Measurements from ENCODE around the gene CXCL14. TPM values are rescaled to one million over a fixed set of nuclear protein-coding genes. Genes with fewer than 3 reads are reported as not detected.
"Not testable (repeated sequence)": the region's sequence is repeated elsewhere in the genome, so short reads cannot be mapped to it uniquely, and the experiment has no call there.

The CXCL14 gene
- total RNA-seq, 1 experiment from 2014 or later = not detected

DNA sequence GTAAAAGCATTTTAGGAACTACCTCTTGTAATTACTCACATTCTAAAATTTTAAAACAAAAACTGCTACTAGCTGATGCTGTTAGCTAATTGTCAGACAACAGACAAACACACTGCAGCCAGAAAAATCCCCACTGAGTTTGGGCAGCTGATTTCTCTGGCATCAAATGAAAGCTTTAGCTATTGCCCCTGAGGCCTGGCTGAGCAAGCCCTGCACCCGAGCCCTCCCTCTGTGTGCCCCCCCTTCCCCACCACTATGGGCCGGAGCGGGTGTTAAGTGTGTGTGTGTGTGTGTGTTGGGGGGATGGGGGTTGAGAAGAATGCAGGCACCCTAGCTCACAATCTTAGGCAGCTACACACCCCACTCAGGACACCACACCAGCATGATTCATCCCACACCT is 45.5 kb downstream of the CXCL14 start:
- no peak for DNase-seq (ENCODE audit: low read depth, low spot score)
- Histone ChIP-seq H3K4me3 (ENCODE audit: low read depth in 2 of 2, low read length in 2 of 2) (no peak overlapping the region), H3K27me3 (ENCODE audit: control insufficient read depth, insufficient read depth, low read length) (peaks cover 42% of the 10 kb centered on the region), H3K36me3 (ENCODE audit: control insufficient read depth, insufficient read depth, low read length) (no peaks in the 10 kb centered on the region), H3K4me1 (ENCODE audit: control insufficient read depth, insufficient read depth, low read length) (no peaks in the 10 kb centered on the region), H3K27ac (ENCODE audit: low read length) (no peak overlapping the region), H3K9me3 (ENCODE audit: control insufficient read depth, insufficient read depth, low read depth, low read length) (no peaks in the 10 kb centered on the region)
- TF ChIP-seq TCF7L2 (IDR thresholded peaks at IDR 0.05; ENCODE audit: low read depth, low read length) = no peak
- TF ChIP-seq, protein P1, sequence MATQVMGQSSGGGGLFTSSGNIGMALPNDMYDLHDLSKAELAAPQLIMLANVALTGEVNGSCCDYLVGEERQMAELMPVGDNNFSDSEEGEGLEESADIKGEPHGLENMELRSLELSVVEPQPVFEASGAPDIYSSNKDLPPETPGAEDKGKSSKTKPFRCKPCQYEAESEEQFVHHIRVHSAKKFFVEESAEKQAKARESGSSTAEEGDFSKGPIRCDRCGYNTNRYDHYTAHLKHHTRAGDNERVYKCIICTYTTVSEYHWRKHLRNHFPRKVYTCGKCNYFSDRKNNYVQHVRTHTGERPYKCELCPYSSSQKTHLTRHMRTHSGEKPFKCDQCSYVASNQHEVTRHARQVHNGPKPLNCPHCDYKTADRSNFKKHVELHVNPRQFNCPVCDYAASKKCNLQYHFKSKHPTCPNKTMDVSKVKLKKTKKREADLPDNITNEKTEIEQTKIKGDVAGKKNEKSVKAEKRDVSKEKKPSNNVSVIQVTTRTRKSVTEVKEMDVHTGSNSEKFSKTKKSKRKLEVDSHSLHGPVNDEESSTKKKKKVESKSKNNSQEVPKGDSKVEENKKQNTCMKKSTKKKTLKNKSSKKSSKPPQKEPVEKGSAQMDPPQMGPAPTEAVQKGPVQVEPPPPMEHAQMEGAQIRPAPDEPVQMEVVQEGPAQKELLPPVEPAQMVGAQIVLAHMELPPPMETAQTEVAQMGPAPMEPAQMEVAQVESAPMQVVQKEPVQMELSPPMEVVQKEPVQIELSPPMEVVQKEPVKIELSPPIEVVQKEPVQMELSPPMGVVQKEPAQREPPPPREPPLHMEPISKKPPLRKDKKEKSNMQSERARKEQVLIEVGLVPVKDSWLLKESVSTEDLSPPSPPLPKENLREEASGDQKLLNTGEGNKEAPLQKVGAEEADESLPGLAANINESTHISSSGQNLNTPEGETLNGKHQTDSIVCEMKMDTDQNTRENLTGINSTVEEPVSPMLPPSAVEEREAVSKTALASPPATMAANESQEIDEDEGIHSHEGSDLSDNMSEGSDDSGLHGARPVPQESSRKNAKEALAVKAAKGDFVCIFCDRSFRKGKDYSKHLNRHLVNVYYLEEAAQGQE (IDR thresholded peaks at IDR 0.05; ENCODE audit: insufficient read depth in 1 of 2, low read depth in 2 of 2, low read length in 1 of 2) = no peak
- no peak for TF ChIP-seq SIN3A (IDR thresholded peaks at IDR 0.05; ENCODE audit: borderline replicate concordance, insufficient read depth, low read depth, low read length)
- no peak for TF ChIP-seq POLR2AphosphoS5 (IDR thresholded peaks at IDR 0.05; ENCODE audit: low read depth, low read length)
- TF ChIP-seq, protein P2, sequence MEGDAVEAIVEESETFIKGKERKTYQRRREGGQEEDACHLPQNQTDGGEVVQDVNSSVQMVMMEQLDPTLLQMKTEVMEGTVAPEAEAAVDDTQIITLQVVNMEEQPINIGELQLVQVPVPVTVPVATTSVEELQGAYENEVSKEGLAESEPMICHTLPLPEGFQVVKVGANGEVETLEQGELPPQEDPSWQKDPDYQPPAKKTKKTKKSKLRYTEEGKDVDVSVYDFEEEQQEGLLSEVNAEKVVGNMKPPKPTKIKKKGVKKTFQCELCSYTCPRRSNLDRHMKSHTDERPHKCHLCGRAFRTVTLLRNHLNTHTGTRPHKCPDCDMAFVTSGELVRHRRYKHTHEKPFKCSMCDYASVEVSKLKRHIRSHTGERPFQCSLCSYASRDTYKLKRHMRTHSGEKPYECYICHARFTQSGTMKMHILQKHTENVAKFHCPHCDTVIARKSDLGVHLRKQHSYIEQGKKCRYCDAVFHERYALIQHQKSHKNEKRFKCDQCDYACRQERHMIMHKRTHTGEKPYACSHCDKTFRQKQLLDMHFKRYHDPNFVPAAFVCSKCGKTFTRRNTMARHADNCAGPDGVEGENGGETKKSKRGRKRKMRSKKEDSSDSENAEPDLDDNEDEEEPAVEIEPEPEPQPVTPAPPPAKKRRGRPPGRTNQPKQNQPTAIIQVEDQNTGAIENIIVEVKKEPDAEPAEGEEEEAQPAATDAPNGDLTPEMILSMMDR (IDR thresholded peaks at IDR 0.05) = no peak
- intact Hi-C loops (cut with micrococcal nuclease; ENCODE audit: unreplicated experiment) = no loop called here
- POLR2A ChIA-PET = no interaction called here
- CTCF ChIA-PET = no interaction called here
- in situ Hi-C loops (cut with HindIII; ENCODE audit: low pct_unique_long_range_greater_than_20kb, low sequenced_read_pairs) = no loop called here
- ATAC-seq = no peak
- no TSS peak for BruUV-seq (replicated peaks)

- H3K36me3 ChIP-seq (ENCODE audit: control insufficient read depth, insufficient read depth, low read length); CTCF ChIA-PET; POLR2A ChIA-PET; H3K9me3 ChIP-seq (ENCODE audit: control insufficient read depth, insufficient read depth, low read depth, low read length); BruUV-seq (replicated peaks); in situ Hi-C loops (cut with HindIII; ENCODE audit: low pct_unique_long_range_greater_than_20kb, low sequenced_read_pairs); H3K4me1 ChIP-seq (ENCODE audit: control insufficient read depth, insufficient read depth, low read length); DNase-seq (ENCODE audit: low read depth, low spot score); ATAC-seq; H3K27ac ChIP-seq (ENCODE audit: low read length); intact Hi-C loops (cut with micrococcal nuclease; ENCODE audit: unreplicated experiment); H3K4me3 ChIP-seq (ENCODE audit: low read depth in 2 of 2, low read length in 2 of 2): not testable (repeated sequence)
- H3K27me3 ChIP-seq (ENCODE audit: control insufficient read depth, insufficient read depth, low read length) = peaks cover 25% of the 10 kb centered on the region
Measured at GRCh38 chr5:135529576-135529975, 49.2 kb downstream of the CXCL14 start.

- no TSS peak for BruUV-seq (replicated peaks)
- no peaks in the 10 kb centered on the region for H3K36me3 ChIP-seq (ENCODE audit: control insufficient read depth, insufficient read depth, low read length)
- H3K9me3 ChIP-seq (ENCODE audit: control insufficient read depth, insufficient read depth, low read depth, low read length) = no peaks in the 10 kb centered on the region
- ATAC-seq = no peak
- H3K4me1 ChIP-seq (ENCODE audit: control insufficient read depth, insufficient read depth, low read length) = no peaks in the 10 kb centered on the region
- in situ Hi-C loops (cut with HindIII; ENCODE audit: low pct_unique_long_range_greater_than_20kb, low sequenced_read_pairs) = no loop called here
- no peak overlapping the region for H3K27ac ChIP-seq (ENCODE audit: low read length)
- intact Hi-C loops (cut with micrococcal nuclease; ENCODE audit: unreplicated experiment) = no loop called here
- CTCF ChIA-PET = no interaction called here
- peaks cover 10% of the 10 kb centered on the region for H3K27me3 ChIP-seq (ENCODE audit: control insufficient read depth, insufficient read depth, low read length)
- DNase-seq (ENCODE audit: low read depth, low spot score) = no peak
- POLR2A ChIA-PET = no interaction called here
- H3K4me3 ChIP-seq (ENCODE audit: low read depth in 2 of 2, low read length in 2 of 2) = no peak overlapping the region
- TF ChIP-seq TCF7L2 (IDR thresholded peaks at IDR 0.05; ENCODE audit: low read depth, low read length) (no peak), SIN3A (IDR thresholded peaks at IDR 0.05; ENCODE audit: borderline replicate concordance, insufficient read depth, low read depth, low read length) (no peak), POLR2AphosphoS5 (IDR thresholded peaks at IDR 0.05; ENCODE audit: low read depth, low read length) (no peak)
- TF ChIP-seq, protein P2 (IDR thresholded peaks at IDR 0.05) = no peak
- TF ChIP-seq, protein P1 (IDR thresholded peaks at IDR 0.05; ENCODE audit: insufficient read depth in 1 of 2, low read depth in 2 of 2, low read length in 1 of 2) = no peak
Measured at GRCh38 chr5:135526924-135527323, 51.9 kb downstream of the CXCL14 start.

Data from Panc1 (cell line).